Stimulated activated CD4-positive, alpha-beta T cell treated with anti-CD3 and anti-CD28 coated beads, TNF-alpha, amount 100 ng/mL, for 48 hours (primary cell): ENCODE data around the gene RASAL1.

Source experiments
- DNase-seq, 3 donors: peaks; one replicate each; pipeline ENCODE4 v3.0.0-alpha.2; 2020; ENCODE audit warnings: low read depth in 3 of 3

RASAL1 gene

GRCh38 chr12:113162102-113163029, 26.8 kb upstream of the RASAL1 start:
- DNase-seq = no peak

GRCh38 chr12:113161415-113162016, 26.0 kb upstream of the RASAL1 start:
- no peak for DNase-seq

GRCh38 chr12:113159937-113160336, 24.4 kb upstream of the RASAL1 start:
- DNase-seq = no peak

GRCh38 chr12:113158439-113159203, 23.1 kb upstream of the RASAL1 start:
- no peak for DNase-seq

GRCh38 chr12:113157218-113157859, 21.8 kb upstream of the RASAL1 start:
- no peak for DNase-seq

GRCh38 chr12:113155646-113156045, 20.1 kb upstream of the RASAL1 start:
- DNase-seq = no peak

GRCh38 chr12:113155060-113155459, 19.5 kb upstream of the RASAL1 start:
- no peak for DNase-seq

GRCh38 chr12:113154351-113154973, 18.9 kb upstream of the RASAL1 start:
- DNase-seq = no peak

GRCh38 chr12:113152835-113153814, 17.6 kb upstream of the RASAL1 start:
- peak; percentile 35 to 52 (median 52) for DNase-seq

GRCh38 chr12:113152196-113152834, 16.8 kb upstream of the RASAL1 start:
- no peak for DNase-seq

GRCh38 chr12:113151655-113152054, 16.1 kb upstream of the RASAL1 start:
- DNase-seq = no peak

- DNase-seq = no peak
These were observed 14.0 kb upstream of the RASAL1 start, which contains the start of gene CFAP73 for GRCh38 chr12:113149361-113150150. CFAP73 (plus strand) TSS chr12:113149724; CDS start chr12:113149858, 134 bp downstream.

- no peak for DNase-seq
These were observed 11.4 kb upstream of the RASAL1 start for GRCh38 chr12:113146999-113147398.

GRCh38 chr12:113145720-113146551, 10.4 kb upstream of the RASAL1 start:
- DNase-seq = no peak

GRCh38 chr12:113144806-113145205, 9.2 kb upstream of the RASAL1 start:
- no peak for DNase-seq

- no peak for DNase-seq
These were observed 8.4 kb upstream of the RASAL1 start for GRCh38 chr12:113143959-113144358.

GRCh38 chr12:113142886-113143332, 7.3 kb upstream of the RASAL1 start:
- DNase-seq = no peak
